Inflammatory macrophage (primary cell): ENCODE data around the gene ITK.

Experiments used
- DNase-seq, 2 donors: peaks; one replicate each; pipeline ENCODE4 v3.0.0-alpha.2; 2020 to 2022
- total RNA-seq, 18 experiments: gene quantifications; one replicate each; lab custom pipeline; 2026; ENCODE audit warnings: mixed read lengths in 6 of 18, inconsistent platforms in 2 of 18; lab: John Stamatoyannopoulos, UW

Gene ITK
- 0 to 0.28 (median 0.13) reads per million in 18 experiments for total RNA-seq

GRCh38 chr5:157180374-157181264 lies at the start of gene ITK:
ITK (plus strand) TSS chr5:157180840; CDS start chr5:157180978, 138 bp downstream.
- no peak for DNase-seq

DNA sequence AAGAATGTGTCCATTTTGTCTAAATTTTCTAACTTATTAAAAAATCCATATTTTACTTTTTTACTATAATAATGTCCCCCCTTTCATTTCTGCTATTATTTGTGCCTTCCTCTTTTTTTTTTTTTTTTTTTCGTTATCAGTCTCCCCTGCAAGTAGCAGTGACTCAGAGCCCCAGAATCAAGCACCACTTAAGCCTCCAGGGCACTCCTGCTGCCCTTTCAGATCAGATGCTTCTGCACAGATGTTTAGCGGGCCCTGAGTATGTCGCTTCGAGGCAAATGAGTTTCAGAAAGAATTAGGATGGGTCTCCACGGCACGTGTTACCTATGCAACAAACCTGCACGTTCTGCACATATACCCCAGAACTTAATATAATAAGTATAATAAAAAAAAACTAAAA lies 49.7 kb upstream of the ITK start:
- DNase-seq, result peak in 1 of 2 donors; percentile 14

- no peak for DNase-seq
Observed at GRCh38 chr5:157132281-157132612, 48.4 kb upstream of the ITK start.

DNA sequence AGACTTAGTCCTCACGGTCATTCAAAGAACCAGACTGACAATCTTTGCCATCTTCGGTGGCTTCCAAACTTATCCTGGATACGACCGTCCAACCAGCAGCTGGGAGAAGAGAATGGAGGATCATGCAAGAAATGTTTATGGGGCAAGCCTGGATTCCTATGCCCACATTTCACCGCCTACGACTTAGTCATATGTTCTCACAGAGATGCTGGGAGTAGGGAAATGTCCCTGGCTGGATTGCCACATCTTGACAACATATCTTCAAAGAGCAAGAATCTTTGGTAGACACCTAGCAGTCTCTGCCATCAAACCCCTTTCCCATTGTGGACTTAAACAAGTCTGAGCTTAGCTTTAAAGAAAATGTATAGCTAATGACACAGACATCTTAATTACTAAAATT lies 42.9 kb upstream of the ITK start:
- DNase-seq, result peak; percentile 46 to 68

- peak; percentile 100 for DNase-seq
Observed at GRCh38 chr5:157142317-157143126, 38.1 kb upstream of the ITK start, which contains the start of gene MED7. MED7 (minus strand) TSS chr5:157142865; CDS start chr5:157139431, 3,434 bp downstream.

DNA sequence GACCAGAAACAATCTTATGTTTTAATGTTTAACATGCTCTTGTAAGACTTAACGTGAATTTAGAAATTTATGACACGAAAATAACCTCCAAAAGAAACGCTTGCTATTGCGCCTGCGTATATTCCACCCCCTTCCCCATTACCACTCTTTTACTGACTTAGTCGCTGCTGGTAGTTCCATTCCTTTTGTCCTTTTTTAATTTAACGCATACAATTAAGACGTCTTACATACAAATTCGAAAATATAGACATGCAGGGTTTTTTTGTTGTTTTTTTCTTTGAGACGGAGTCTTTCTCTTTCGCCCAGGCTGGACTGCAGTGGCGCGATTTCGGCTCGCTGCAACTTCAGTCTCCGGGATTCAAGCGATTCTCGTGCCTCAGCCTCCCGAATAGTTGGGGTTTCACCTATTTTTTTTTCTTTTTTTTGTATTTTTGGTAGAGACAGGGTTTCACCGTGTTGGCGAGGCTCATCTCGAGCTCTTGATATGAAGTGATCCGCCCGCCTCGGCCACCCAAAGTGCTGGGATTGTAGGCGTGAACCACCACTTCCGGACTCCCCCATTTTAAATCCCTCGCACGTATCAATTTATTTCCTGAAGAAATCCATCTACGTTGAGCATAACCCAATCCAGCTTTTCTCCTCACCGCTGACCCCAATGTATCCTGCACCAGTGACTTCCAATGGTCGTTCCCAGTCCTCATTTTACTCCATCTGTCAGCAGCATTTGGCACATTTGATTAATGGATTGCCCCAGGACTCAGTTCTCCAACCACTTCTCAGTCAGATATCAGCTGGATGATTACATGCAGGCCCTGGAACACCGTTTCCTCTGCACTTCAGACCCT lies 37.3 kb upstream of the ITK start:
- peak; percentile 47 to 57 for DNase-seq

DNA sequence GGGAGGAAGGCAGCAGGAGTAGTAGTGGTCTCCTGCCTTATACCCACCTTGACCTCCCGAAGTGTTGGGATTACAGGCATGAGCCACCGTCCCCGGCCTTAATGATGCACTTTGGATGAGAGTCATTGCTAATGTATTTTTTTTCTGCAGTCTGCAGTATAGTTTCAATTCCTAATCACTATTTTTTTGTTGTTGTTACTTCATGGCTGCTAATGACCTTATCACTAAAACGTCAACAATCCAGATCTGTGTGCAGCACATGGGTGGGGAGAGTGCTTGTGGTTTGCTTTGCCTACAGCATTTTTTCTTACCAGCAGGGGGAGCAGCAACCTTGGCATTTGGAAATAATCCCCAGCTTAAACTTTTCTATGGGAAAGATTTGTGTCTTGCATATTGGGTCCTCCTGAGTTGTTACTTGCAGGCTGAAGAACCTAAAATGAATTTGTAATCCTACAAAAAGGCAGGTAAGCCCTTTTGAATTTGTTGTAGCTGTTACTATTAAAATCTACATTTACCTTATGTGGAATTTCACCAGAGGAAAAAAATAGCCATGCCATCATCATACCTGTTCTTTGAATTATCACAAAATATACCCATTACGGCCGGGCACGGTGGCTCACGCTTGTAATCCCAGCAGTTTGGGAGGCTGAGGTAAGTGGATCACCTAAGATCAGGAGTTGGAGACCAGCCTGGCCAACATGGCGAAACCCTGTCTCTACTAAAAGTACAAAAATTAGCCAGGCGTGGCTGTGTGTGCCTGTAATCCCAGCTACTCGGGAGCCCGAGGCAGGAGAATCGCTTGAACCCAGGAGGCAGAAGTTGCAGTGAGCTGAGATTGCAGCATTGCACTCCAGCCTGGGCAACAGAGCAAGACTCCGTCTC lies 31.7 kb upstream of the ITK start:
- DNase-seq, result peak; percentile 83 to 84

DNA sequence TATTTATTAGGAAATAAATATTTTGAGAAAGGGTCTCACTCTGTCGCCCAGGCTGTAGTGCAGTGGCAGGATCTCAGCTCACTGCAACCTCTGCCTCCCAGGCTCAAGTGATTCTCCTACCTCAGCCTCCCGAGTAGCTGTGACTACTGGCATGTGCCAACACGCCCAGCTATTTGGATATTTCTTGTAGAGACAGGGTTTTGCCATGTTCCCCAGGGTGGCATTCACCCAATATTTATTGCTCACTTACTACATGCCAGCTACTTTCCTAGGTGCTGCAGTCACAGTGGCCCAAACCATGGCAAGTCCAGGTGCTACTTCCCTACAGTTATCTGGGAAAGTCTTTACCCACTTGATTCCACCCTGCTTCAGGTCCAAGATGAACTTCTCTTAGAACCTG lies 29.6 kb upstream of the ITK start:
- DNase-seq, result no peak

DNA sequence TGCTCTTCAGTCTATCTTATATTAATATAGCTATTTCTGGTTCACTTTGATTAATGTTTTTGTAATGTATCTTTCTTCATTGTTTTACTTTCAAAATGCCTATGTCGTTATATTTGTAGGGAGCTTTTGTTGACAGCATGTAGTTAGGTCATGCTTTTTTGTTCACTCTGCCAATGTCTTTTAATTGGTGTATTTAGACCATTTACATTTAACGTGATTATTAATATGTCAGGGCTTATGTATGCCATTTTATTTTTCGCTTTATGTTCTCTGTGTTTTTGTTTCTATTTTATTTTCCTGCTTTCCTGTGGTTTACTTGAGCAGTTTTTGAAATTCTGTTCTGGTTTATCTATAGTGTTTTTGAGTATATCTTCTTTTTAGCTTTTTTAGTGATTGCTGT lies 25.3 kb upstream of the ITK start:
- DNase-seq, result no peak

DNA sequence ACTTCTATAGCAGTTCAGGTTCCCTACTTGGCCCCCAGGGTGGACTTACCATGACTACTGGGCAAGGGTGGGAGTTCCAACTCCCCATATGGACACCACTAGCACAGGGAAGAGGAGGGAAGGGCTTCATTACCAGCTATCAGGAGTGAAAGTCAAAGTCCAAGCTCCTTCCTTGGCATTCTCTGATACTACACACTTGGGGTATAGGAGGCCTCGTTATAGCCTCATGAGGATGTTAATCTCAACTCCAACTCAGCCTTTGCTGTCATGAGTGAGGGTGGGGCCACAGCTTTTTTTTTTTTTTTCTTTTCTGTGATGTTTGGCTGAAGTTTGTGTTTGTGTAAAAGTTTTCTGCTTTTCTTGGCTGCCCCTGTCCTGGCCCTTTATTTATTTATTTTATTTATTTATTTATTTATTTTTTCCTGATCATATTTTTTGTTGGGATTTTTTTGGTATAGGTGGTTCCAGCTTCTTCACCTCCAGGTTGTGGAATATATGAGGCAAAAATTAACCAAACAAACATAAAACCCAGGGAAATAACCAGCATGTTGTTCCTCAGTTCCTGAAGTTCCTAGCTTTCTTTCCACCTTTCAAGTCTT lies 23.2 kb upstream of the ITK start:
- DNase-seq, result no peak

- DNase-seq, result no peak
Observed at GRCh38 chr5:157159209-157159751, 21.4 kb upstream of the ITK start.

DNA sequence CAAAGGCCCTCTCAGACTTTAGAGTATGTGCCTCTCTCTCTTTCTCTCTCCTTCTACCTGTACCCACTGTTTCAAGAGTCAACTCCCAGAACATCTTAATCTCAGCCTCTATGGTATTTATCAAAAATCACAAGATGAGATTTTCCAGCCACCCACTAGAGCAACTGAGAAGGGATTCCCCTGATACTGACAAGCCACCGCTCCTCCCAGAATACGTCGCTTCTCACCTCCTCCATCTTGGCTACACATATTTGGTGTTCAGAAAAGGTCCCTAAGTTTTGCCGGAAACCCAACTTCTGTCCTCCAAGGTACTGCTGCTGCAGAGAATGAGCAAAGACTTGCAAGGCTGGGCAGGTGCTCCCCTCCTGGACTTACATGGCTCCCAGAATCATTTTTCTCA lies 20.6 kb upstream of the ITK start:
- no peak for DNase-seq

GRCh38 chr5:157161996-157162395 lies 18.6 kb upstream of the ITK start:
- DNase-seq, result no peak

DNA sequence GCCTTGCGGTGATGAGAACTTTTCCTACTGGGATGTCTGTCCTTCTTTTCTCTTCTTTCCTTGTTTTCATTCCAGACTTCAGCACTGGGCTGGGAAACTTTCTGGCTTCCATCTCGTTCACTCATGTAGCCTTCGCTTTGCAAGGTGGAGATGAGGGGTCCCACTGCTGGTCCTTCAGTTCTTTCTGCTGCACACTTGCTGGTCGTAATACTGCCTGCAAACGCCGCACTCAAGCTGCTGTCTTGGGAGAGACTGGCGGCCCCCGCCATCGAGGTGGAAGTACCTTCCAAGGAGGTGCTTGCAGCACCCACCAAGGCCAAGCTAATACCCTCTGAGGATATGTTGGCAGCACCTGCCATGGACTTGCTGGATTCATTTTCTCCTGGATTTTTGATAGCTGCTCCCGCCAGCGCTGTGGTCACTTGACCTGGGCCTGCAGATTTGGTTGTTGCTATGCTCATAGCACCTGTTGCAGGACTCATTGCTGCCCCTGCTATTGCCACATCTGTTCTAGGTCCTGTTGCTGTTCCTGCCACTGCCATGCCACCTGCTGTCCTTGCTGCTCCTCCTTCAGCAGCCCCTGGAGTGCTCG lies 17.6 kb upstream of the ITK start:
- DNase-seq, result no peak

- no peak for DNase-seq
Observed at GRCh38 chr5:157164521-157164920, 16.1 kb upstream of the ITK start.

DNA sequence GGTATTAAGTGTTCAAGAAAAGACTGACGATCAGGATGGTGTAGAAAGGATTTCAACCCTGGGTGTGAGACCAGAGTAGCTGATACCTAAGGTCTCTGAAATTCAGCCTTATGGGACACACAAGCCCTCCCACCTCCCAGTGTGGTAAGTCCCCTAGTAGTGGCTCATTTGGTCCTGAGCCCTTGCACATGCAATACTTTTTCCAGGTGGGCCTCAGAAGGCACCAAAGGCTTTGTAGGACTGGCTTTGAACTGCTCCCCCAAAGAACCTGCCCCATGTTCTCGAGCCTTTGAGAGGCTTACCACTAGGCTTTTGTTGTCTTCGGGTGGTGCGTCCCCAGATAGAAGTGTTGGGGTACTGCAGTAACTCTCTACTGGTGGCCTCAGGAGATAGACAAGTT lies 15.4 kb upstream of the ITK start:
- DNase-seq, result no peak

DNA sequence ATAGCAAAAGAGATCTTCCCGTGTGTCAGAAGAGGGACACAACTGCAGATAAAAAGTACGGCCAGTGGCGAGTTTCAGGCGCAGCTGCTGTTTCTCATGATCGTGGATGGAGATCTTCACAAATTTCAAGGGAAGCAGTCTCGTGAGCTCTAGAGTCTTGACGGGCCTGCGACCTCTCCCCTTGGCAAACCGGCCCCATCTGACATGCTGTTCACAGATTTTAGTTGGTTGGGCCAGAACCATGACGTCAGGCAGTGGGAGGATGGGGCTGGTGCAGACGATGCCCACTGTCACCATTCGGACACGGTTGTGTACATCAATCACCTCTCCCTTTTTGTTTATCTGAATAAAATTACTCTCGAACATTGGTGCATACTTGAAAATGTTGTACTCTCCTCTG lies 15.0 kb upstream of the ITK start:
- no peak for DNase-seq

- DNase-seq, result no peak
Observed at GRCh38 chr5:157166214-157167213, 14.1 kb upstream of the ITK start, which contains the start of gene GARIN3. GARIN3 (minus strand) TSS chr5:157166264; CDS start chr5:157166168, 96 bp downstream.

- DNase-seq, result no peak
Observed at GRCh38 chr5:157167214-157167621, 13.4 kb upstream of the ITK start.
